Breast epithelium (tissue), 4 donors: ENCODE data around the gene ARFGAP1. TPM values are rescaled to one million over a fixed set of nuclear protein-coding genes. Genes with fewer than 3 reads are reported as not detected.

Source experiments
- DNase-seq, 2 donors: peaks; one replicate each; pipeline ENCODE4 v3.0.0-alpha.2; 2019; ENCODE audit warnings: low spot score in 2 of 2
- H3K27ac ChIP-seq, 2 donors: fragments of 200-600 bp; sonication (generic) in 1 of 2; one replicate each; pipeline ENCODE4 v1.5.1; 2016 to 2019; ENCODE audit warnings: mild to moderate bottlenecking in 1 of 2
- H3K27me3 ChIP-seq, 2 donors: fragments of 200-600 bp; sonication (generic) in 1 of 2; one replicate each; pipeline versions ENCODE4 v1.5.1 to v1.6.0; 2017 to 2019; ENCODE audit warnings: control low read depth in 1 of 2, mild to moderate bottlenecking in 1 of 2
- H3K36me3 ChIP-seq: fragments of 200-600 bp; one replicate; pipeline ENCODE4 v1.5.1; 2019
- H3K4me1 ChIP-seq, 2 donors: fragments of 200-600 bp; sonication (generic); one replicate each; pipeline ENCODE4 v1.5.1; 2016 to 2019; ENCODE audit warnings: control low read depth in 1 of 2
- H3K4me3 ChIP-seq, 3 donors: fragments of 200-600 bp; sonication (generic); 1 replicate in 2 of 3; 2 replicates in 1 of 3; pipeline ENCODE4 v1.5.1; 2016 to 2019; ENCODE audit warnings: mild to moderate bottlenecking in 3 of 3, moderate library complexity in 2 of 3
- H3K9me3 ChIP-seq, 2 donors: fragments of 200-600 bp; sonication (generic) in 1 of 2; one replicate each; pipeline ENCODE4 v1.5.1; 2016 to 2019; ENCODE audit warnings: control low read depth in 1 of 2
- CTCF ChIP-seq, 3 donors: fragments of 450-650 bp; IDR thresholded peaks; one replicate each; pipeline ENCODE4 v1.5.1; 2016 to 2017; ENCODE audit warnings: antibody characterized with exemption in 3 of 3, mild to moderate bottlenecking in 3 of 3, moderate library complexity in 3 of 3
- POLR2A ChIP-seq: fragments of 450-650 bp; IDR thresholded peaks from one replicate; pipeline ENCODE4 v1.6.1; 2016; ENCODE audit warnings: antibody characterized with exemption, mild to moderate bottlenecking, moderate library complexity
- POLR2AphosphoS5 ChIP-seq, 3 donors: sonication (generic); formaldehyde crosslinking; IDR thresholded peaks; one replicate each; pipeline ENCODE4 v1.6.1; 2017; ENCODE audit warnings: antibody characterized with exemption in 3 of 3
- intact Hi-C: fragments of 100-400 bp; cut with DNase I; formaldehyde crosslinking; loops from one replicate; pipeline ENCODE4 v1.15.1; 2023; ENCODE audit warnings: low total_unique reads
- total RNA-seq, 3 donors: library from RNA; depleted of rRNA; stranded (reverse); fragments of >200 nt; gene quantifications; one replicate each; pipeline ENCODE4 v1.1.0, GENCODE V29; 2016

Gene ARFGAP1
- total RNA-seq, 3 donors from 2014 or later = 24.3 to 44.6 (median 38.2) TPM

DNA sequence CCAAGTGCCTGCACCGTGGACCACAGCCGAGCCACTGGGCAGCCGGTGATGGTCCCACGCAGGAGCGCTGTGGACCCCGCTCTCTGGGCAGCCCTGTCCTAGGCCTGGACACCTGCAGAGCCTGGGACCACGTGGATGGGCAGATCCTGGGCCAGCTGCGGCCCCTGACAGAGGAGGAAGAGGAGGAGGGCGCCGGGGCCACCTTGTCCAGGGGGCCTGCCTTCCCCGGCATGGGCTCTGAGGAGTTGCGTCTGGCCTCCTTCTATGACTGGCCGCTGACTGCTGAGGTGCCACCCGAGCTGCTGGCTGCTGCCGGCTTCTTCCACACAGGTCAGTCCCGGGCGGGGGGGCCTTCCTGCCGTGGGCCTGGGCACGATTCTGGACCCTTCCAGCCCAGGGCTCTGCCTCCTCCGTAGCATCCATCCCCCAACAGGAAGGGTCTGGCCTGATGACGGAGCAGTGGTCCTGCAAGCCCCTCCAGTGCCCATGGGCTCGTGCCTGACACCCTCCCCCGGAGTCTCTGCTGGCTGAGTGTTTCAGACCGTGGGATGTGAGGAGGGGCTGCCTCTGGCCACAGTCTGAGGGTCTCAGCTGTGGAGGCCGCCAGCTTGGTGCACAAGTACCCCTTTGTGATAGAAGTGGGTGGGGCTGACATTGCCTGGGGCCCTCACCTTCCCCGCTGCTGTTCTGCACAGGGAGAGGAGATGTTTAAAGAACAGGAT, 36.3 kb upstream of the ARFGAP1 start:
- no peaks in the 10 kb centered on the region for H3K4me1 ChIP-seq
- H3K4me3 ChIP-seq = no peak overlapping the region
- H3K27ac ChIP-seq = no peak overlapping the region
- intact Hi-C loops = no loop called here
- H3K9me3 ChIP-seq = no peaks in the 10 kb centered on the region
- TF ChIP-seq CTCF (IDR thresholded peaks at IDR 0.05) (no peak), POLR2A (no peak)
- H3K27me3 ChIP-seq = peaks cover 0 to 57% of the 10 kb centered on the region in 2 donors
- no peaks in the 10 kb centered on the region for H3K36me3 ChIP-seq
- DNase-seq = no peak

DNA sequence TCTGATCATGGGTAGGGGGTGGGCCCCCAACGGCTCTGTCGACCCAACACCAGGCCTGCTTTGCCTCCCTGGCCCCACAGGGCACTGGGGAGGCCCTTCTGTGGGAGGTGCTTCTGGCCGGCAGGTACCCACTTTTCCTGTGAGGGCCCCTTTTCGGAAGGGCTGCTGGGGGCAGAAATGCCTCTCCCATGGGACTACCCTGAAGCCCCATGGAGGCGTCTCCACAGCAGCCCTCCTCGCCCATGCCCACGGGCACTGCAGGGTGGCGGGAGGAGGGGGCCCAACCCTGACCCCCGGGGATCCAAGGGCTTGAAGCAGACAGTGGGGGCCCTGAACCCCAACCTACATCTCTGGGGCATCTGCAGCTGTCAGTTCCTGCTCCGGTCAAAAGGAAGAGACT, 34.6 kb upstream of the ARFGAP1 start:
- H3K27ac ChIP-seq = no peak overlapping the region
- H3K4me1 ChIP-seq = no peaks in the 10 kb centered on the region
- H3K4me3 ChIP-seq = no peak overlapping the region
- TF ChIP-seq POLR2AphosphoS5 (IDR thresholded peaks at IDR 0.05) = no peak
- no peak for TF ChIP-seq CTCF (IDR thresholded peaks at IDR 0.05)
- no peak for TF ChIP-seq POLR2A
- H3K9me3 ChIP-seq = no peaks in the 10 kb centered on the region
- DNase-seq = no peak
- intact Hi-C loops = no loop called here
- H3K36me3 ChIP-seq = no peaks in the 10 kb centered on the region
- peaks cover 0 to 56% of the 10 kb centered on the region in 2 donors for H3K27me3 ChIP-seq

- H3K9me3 ChIP-seq = no peaks in the 10 kb centered on the region
- intact Hi-C loops = no loop called here
- H3K4me1 ChIP-seq = no peaks in the 10 kb centered on the region
- peaks cover 0 to 55% of the 10 kb centered on the region in 2 donors for H3K27me3 ChIP-seq
- TF ChIP-seq POLR2AphosphoS5 (IDR thresholded peaks at IDR 0.05) (no peak), POLR2A (no peak), CTCF (IDR thresholded peaks at IDR 0.05) (no peak)
- H3K27ac ChIP-seq = no peak overlapping the region
- H3K36me3 ChIP-seq = no peaks in the 10 kb centered on the region
- H3K4me3 ChIP-seq = no peak overlapping the region
- DNase-seq = no peak
These were observed 34.0 kb upstream of the ARFGAP1 start for GRCh38 chr20:63238514-63239125.

- H3K27ac ChIP-seq = no peak overlapping the region
- intact Hi-C loops = no loop called here
- H3K36me3 ChIP-seq = no peaks in the 10 kb centered on the region
- TF ChIP-seq POLR2A = no peak
- no peak for TF ChIP-seq POLR2AphosphoS5 (IDR thresholded peaks at IDR 0.05)
- TF ChIP-seq CTCF (IDR thresholded peaks at IDR 0.05) = no peak
- no peak for DNase-seq
- no peaks in the 10 kb centered on the region for H3K4me1 ChIP-seq
- H3K9me3 ChIP-seq = no peaks in the 10 kb centered on the region
- no peak overlapping the region for H3K4me3 ChIP-seq
- peaks cover 0 to 52% of the 10 kb centered on the region in 2 donors for H3K27me3 ChIP-seq
These were observed 33.2 kb upstream of the ARFGAP1 start for GRCh38 chr20:63239431-63239830.

- H3K27ac ChIP-seq = no peak overlapping the region
- H3K27me3 ChIP-seq = peaks cover 0 to 51% of the 10 kb centered on the region in 2 donors
- TF ChIP-seq POLR2AphosphoS5 (IDR thresholded peaks at IDR 0.05) = no peak
- TF ChIP-seq POLR2A = no peak
- TF ChIP-seq CTCF (IDR thresholded peaks at IDR 0.05) = no peak
- DNase-seq = no peak
- intact Hi-C loops = no loop called here
- H3K36me3 ChIP-seq = no peaks in the 10 kb centered on the region
- H3K4me1 ChIP-seq = no peaks in the 10 kb centered on the region
- no peaks in the 10 kb centered on the region for H3K9me3 ChIP-seq
- no peak overlapping the region for H3K4me3 ChIP-seq
These were observed 32.6 kb upstream of the ARFGAP1 start for GRCh38 chr20:63240004-63240403.
